HuH-7 (cell line): ENCODE results near the gene GGACT.
"Not testable (repeated sequence)": the region's sequence is repeated elsewhere in the genome, so short reads cannot be mapped to it uniquely, and the experiment has no call there.

ENCODE experiments used
- DNase-seq: peaks from one replicate; pipeline ENCODE4 v3.0.0; 2011; ENCODE audit warnings: low spot score

GGACT gene

DNA sequence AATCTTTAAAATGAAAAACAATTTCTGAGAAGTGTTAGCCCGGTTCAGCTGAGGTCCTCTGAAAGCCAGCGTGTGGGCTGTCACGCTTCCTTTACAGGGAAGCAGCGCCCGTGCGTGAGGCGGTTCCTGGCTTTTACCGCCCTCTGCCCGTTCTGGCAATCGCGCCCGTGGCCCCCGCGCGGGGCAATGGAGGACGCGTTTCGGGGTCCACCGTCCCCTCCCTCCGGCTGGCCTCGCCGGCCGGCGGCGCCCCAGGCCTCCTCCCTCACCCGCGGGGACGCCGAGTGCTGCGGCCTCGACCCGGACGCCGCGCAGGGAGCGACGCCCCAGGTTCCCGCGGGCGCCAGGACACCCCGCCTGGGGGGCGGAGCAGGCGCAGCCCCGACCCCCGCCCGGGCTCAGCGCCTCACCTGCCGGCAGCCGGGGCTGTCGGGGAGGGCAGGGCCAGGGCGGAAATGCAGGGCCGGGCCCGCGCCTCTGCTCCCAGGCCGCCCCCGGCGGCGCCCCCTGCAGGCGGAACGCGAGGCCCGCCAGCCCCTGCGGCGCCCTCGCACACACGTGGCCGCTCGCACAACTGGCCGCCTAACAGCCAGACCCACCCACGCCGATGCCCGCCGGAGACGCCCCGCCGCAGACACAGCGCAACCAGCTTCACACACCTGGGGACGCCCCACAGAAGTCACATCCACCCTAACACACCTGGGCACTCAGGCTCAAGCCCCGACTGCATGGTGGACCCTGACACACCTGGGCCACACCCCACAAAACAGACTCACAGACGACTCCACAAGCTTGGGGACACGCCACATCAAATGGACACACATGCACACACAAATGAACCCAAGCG is at the start of gene GGACT:
Gene GGACT (minus strand): TSS at position 459 of the 847 bp plus-strand sequence. CDS start 56,198 bp downstream, outside the sequence.
- peak; percentile 56 for DNase-seq

DNA sequence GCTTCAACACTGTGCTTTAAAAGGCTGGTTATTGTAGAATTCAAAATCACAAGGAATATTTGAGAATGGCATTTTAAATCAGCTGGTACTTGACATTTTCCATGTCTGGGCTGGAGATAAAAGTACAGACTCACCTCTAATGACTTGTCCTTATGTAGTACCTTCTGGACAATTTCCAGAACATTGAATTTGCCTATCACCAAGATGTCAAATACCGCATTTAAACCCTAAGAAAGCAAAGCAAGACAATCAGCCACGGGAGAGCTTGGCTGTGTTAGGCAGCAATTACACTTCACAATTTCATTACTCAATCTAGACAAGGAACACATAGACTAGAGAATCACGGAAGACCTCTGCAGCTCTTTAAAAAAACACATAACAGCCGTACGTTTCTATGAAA is 49.2 kb upstream of the GGACT start:
- no peak for DNase-seq

DNA sequence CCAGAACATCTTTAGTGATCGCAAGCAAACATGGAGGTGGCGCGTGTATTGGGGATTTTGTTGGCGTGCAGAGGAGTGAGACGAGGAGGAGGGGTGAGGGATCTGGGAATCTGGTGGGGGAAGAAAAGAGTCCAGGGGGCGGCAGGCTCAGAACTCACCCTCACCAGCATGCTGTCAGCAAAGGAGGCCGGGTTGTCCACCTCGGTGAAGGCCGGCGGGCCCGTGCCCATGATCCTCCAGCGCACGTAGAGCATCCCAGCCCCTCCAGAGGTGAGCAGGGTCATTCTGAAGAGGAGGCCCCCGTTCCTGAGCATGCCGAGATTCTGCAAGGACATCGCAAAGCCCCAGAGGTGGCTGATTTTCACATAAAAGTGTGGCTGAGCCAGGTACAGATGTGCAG is 48.8 kb upstream of the GGACT start:
- DNase-seq, result no peak

DNA sequence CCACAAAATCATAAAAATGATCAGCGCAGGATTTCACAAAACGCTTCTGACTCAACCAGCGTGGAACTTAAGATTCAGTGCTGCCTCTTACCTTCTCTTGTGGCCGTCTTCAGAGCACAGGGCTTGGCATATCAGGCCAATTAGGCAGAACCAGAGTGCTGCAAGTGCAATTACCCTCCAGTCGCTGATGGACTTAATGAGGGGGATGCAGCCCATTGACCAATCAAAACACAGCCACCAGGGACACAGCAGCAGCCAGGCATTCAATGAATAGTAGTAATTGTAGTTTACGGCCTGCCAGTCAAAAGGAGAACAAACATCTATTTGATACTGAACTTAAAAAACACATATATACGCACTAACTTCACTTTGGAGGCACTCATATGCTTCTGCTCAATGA is 47.9 kb upstream of the GGACT start:
- no peak for DNase-seq

DNA sequence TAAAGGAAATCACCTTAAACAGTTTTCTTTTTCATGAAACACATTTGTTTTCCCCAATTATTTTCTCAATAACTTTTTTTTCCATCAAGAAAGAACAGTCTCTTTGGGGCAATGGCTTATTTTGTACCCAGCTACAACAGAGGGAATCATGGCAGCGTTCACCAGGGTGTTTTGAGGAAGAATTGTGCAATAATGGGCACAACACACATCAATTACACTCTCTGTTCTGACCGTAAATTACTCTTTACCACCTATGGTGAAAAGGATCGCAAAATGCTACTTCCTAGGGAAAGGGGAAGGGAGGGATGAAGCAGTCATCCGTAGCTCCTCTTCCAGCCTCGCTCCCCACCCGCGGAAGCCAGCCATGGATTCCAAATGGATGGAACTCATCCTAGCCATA is 47.4 kb upstream of the GGACT start:
- no peak for DNase-seq

DNA sequence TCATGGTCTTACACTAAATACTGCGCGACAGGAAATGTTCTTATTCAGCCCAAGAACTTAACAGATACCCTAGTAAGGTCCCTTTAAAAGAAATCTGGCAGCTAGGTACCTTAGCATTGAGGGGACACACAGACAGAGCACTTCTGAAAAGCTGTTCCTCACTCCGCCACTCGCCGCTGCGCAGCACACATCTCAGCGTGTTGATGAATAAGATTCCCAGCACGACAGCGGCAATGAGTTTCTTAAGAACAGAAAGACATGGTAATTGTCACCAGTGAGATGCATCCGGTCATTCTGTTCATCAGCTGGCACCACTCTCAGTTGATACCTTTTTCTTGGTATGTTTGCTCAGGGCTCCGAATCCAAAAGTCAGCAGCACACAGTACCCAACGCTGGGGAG is 46.1 kb upstream of the GGACT start:
- DNase-seq, result no peak

DNA sequence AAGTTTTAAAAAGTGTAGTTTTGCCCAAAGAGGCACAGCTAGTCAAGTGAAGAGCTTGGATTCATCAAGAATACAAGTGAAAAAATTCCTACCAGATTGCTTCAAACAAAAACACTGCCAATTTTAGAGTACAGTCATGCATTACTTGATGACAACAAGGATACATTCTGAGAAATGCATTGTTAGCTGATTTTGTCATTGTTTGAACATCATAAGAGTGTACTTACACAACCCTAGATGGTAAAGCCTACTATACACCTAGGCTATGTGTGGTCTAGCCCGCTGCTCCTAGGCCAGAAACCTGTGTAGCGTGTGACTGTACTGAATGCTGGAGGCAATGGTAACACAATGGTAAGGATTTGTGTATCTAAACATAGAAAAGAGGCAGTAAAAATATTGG is 44.9 kb upstream of the GGACT start:
- no peak for DNase-seq

DNA sequence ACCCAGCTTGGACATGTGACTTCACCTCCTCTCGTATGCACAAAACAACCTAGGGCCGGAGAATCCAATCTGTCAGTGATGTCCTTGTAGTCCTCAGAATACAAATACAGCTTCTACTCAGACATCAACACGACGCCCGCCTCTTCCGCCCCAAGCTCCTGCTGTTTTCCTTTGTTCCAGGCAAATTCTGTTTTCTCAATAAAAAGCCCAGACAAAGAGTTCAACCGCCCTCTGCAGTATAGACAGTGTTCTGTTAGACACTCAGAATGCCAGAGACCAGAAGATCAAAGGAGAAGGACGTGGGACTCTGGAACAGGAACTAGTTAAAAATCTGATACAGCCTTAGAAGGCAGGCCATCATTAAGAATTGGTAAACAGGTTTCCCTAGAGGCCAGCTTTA is 42.0 kb upstream of the GGACT start:
- no peak for DNase-seq

DNA sequence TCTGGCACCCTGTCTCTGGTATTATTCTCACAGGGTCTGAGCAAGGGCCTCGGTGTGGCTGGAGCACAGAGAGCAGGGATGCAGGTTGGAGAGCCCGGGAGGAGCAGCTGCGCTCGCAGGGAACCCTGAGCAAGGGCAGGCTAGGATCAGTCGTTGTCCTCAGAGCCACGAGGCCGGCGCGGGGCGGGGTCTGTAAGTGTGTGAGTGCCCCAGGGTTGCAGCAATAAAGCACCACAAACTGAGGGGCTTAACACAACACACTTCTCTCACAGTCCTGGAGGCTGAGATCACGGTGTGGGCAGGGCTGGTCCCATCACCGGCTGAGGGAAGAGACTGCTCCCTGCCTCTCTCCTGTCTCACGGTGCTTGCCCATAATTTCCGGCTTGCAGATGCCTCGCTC is 38.5 kb upstream of the GGACT start:
- DNase-seq, result no peak

DNA sequence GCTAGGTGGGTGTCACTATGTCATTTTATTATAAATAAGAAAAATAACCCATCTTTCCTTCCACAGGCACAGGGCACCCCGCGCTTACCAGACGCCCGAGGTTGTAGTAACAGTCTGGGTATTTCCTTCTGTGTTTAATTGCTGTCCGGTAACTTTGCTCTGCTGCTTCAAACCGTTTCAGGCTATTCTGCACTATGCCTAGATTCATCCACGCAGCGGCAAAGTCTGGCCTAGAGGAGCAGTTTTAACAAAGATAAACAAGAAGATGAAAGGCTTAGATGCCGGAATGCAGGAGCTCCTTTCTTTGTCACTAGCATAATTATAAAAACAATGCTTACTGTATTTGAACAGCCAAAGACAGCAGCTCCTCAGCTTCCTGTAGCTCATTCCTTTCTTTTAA is 36.9 kb upstream of the GGACT start:
- DNase-seq, result no peak

DNA sequence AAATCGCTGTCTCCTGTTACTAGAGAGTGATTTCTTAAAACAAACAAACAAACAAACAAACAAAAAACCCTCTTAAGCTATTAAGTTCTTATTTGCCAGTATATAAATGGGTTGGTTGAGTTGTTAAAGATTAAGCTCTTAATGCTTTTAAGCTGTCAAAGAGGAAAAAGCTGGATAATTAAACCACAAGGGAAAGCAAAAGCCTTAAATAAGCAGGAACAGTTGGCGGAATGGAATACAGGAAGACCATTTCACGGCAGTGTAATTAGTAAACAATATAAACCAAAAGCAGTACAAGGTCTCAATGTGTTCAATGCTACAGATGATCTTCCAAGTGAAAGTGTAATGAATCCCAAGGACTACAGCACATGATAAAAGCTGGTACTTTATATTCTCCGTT is 32.2 kb upstream of the GGACT start:
- DNase-seq, result no peak

DNA sequence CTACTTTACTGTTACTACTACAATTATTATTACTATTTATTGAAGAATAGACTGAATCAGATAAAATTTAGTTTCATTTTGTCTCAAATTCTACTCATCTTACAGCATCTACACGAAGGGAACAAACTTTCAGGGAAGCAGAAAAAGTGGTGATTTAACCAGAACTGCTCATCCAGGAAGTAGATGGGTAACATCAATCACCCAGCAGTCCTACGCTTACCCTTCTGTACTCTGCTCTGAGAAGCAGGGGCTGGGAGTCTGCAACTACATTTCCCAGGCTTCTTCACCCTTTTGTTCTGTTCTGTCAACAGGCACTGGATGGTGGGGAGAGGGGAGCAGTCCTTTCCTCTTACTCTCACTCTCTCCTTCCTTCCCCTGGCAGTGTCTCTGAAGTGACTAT is 31.4 kb upstream of the GGACT start:
- DNase-seq, result no peak

DNA sequence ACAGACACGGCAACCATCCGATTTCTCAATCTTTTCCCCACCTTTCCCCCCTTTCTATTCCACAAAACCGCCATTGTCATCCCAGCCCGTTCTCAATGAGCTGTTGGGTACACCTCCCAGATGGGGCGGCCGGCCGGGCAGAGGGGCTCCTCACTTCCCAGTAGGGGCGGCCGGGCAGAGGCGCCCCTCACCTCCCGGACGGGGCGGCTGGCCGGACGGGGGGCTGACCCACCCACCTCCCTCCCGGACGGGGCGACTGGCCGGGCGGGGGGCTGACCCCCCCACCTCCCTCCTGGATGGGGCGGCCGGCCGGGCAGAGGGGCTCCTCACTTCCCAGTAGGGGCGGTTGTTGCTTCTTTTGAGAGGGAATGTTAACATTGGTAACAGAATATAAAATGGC is 30.3 kb upstream of the GGACT start:
- not testable (repeated sequence) for DNase-seq

DNA sequence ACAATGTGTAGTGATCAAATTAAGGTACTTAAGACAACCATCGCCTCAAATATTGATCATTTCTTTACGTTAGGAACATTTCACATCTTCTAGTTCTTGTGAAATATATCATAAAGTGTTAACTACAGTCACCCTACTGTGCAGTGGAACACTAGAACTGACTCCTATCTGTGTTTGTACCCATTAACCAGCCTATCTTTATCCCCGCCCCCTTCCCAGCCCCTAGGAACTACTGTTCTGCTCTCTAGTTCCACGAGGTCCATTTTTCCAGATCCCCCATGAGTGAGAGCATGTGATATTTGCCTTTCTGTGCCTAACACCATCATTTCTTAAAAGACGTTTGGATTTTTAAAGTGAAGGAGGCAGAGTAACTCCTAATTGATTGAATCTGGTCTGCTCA is 24.4 kb upstream of the GGACT start:
- DNase-seq, result no peak

DNA sequence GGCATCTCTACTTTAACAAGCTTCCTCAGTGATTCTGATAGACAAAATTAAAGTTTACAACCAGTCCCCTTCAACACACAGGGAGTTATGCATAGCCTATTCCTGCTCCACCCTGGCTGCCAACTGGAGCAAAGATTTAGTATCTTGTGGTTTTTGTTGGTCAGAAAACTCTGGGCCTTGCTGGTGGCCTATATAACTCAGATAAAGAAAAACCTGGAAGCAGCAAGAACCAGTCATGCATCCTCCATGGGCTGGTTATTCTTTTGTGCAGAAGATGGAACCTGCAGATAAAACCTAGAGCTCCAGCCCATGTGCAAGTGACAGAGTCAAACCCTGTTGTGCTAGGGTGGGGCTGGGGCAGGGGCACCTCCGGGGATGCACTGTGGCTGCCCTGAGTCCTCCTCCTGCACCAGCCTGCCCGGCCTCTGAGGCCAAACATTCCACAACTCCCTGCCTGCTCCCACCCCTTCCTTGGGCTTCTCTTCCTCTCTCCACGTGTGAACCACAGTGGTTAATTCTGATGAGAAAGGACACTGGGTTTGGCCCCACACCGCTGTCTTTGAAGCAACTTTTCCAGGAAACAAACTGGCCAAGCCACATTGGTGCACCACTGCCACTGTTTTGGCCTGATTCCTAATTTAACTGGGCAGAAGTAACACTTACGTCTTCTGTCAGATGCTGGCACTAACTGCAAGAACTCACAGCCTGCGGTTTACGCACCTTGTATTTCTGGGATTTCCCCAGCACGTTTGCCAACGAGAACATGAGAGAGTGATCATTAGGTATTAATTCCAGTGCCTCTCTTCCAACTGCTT is 23.3 kb upstream of the GGACT start:
- DNase-seq, result no peak

DNA sequence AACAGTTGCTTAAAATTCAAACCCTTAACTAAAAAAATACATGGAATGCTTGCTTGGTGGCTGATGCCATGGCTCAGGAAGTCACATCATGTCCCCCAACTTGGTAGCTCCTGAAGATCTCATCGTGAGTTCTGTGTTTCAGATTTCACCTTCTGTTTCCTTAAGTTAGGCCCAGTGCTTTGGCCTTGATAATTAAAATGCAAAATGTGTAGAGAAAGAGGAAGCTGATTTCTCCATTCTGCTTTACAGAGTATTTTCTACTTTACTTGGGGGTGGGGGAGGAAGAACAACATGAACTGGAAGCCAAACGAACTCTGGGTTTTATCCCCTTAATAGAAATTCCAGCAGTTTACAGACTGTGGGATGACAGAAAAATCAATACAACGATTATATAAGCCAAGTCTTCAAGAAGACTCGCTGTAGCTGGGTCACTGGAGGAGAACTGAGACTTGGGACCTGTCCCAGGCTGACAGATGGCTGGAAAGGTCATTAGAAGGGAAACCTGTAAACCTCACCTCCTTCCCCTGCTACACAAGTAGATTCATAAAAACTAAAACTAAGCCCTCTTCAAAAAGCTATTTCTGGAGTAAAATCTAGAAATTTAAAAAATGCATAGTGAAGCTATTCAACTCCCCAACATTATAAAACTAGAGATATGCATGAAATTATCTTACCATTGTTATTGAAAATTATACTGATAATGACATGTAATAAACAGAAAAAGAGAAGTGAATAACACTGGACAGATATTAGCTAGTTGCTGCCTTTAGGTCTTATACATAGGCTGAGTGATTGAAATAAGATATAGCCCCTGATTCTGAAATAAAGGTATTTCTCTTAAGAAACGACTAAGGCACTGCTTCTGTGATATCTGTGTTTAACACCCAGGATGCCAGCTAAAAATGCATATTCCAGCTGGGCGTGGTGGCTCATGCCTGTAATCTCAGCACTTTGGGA is 22.1 kb upstream of the GGACT start:
- no peak for DNase-seq

DNA sequence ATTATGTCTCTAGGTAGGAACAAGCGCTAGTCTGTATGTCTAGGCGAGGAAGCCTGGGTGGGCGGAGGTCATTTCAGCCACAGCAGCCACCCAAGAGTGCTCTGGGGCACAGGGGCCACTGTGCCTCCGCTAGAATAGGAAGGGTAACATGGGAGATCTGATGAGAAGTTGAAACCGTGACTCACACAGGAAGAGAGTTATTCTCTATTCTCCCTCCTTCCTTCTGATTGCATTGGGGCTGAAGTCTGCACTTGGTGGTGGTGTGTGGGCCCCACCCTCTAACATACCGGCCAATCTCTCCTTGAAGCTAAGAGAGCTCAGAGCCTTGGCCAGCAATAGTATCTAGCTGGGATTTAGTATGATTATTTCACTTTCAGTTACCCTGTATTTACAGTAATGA is 20.3 kb upstream of the GGACT start:
- DNase-seq, result no peak

DNA sequence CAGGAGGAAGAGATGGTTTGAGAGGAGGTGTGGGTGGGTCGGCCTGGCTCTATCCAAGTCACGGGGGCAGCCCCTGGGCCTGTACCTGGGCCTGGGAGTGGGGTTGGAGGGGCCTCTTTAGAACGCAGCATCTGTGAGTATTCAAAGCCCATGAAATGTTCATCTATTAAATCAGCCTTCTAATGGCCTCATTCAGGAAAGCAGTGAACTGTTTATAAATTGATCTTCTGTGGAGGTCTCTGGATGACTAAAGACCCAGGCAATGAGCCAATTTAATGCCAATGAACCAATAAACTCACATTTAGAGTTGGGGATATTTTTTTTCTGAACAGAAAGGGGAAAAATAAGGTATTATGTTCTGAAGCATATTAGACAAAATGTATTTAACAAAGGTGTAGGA is 19.9 kb upstream of the GGACT start:
- DNase-seq, result no peak

DNA sequence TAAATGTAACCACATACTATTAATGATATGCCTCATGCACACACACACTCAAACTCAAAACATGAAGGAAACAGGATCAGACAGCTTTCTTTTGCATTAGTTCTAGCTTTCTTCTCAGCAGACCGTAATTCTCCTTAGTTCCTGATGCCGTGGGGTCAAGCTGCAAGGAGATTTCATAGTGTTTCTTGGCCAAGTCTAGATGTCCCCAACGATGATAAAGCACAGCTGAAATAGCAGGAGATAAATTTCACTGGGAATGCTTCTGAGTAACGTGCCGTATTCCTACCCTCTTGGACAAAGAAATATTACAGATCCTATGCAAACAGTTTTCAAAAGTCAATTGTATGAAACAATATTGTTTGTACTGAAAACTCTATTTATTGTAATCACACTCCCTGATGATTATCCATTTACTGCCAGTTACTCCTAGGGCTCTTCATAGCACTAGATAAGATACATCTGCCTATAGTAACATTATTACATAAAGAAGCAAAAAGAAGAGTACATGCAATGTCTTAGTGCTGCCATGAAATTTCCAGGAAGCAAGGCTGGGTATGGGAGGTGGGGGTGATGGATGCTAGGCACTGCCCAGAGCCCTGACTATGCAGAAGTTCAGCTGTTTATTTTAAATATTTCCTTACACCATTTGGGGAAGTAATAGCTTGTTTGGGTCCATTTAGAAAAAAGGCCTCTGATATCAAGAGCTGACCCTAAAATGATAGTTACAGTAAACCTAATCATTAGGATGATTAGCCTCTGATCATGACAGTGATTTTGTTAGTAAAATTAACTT is 16.5 kb upstream of the GGACT start:
- DNase-seq, result no peak

DNA sequence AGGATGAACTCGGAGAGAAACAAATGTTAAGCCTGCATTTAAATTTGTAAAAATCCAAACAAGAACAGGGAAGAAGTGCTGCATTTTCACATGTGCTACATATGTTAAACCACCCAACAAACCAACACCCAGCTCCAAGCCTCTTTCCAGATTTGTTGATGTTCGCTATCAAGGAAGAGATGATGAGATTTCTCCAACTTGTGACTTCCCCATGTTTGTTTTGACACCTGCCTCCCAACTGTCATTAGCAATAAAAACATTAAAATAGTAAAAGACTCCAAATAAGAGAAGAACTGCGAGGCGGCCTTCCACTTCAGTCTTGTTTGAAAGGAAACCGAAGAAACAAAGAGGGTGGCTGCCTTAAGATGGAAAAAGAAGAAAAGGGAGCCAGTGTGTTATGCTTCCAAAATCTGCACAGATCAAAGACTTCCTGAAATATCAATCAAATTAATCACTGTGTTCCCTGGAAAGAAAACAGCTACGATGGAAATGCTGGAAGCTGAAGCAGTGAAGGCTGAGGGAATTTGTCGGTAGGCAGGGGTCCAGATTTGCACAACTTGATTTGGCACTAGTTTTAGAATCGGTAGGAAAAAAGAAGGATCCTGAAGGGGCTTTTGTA is 14.0 kb upstream of the GGACT start:
- DNase-seq, result no peak

DNA sequence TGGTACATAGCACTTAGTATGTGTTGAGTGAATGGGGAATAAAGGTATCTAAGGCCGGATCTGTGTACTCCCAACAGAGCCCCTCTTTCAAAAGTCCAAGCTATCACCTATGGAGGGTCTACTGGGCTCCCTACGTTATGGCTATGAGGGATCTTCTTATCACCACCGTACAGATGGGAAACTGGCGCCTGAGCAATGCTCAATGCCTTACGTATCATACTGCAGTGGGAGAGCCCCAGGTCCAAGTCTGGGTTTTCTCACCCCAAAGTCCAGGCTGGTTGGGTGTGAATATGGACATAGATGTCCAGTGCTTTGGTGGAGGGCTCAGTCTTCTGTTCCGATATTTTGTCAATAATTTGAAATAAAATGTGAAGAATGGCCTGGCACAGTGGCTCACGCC is 13.1 kb upstream of the GGACT start:
- DNase-seq, result no peak
